ENCODE measurements around the gene GRM4. TPM values are rescaled to one million over a fixed set of nuclear protein-coding genes. Genes with fewer than 3 reads are reported as not detected.

Gene GRM4
- total RNA-seq, 1 experiment from 2014 or later = 5.6 TPM

DNA sequence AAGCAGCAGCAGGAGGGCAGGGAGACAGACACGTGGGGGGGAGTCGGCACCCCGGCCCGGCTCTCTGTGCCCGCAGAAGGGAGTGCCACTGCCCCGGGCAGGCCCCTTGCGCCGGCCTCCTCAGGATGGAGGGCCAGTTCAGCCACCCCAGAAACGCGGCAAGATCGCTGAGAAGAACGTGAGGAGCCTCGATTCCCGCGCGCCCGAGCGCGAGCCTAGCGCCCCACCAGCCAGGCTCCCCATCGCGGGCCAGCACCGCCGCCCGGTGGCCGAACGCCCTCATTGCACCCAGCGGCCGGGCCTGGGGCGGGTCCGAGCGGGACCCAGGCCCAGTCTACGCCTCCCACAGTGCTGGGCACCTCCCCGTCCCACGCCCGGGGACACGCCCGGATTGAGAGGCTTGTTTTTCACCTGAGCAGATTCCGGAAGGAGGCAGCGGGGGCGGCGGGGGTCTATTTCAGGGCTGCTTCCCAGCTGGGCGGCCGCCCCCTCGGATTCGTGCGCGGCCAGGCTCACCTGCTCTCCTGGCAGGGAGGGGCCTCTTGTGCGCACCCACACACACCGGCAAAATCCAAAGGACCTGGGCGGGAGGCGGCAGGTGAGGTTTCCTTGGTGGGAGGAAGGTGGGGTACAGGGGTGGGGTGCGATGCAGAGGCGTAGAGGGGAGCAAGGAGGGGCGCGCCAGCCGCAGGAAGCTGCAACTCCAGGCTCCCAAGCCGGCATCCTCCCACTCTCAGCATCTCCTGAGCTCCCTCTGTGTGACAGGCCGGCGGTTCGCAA is 9.0 kb upstream of the GRM4 start:
- Histone ChIP-seq H2AFZ (ENCODE audit: low read length) (no peak overlapping the region), H2BK12ac (ENCODE audit: insufficient read length, low read depth, low read length) (no peak overlapping the region), H4K8ac (replicated peaks; ENCODE audit: insufficient read length, low read depth, low read length) (no peak overlapping the region), H2BK5ac (ENCODE audit: insufficient read length, low read length) (no peak overlapping the region), H2BK20ac (ENCODE audit: low read depth, low read length, poor library complexity, severe bottlenecking) (no peak overlapping the region), H3K79me1 (ENCODE audit: insufficient read depth, low read depth, low read length, poor library complexity, severe bottlenecking) (no peaks in the 10 kb centered on the region), H3K23me2 (ENCODE audit: insufficient read length, low read depth, low read length, poor library complexity, severe bottlenecking) (peaks cover 4% of the 10 kb centered on the region), H3K4me2 (ENCODE audit: insufficient read depth, insufficient read length, low read length) (peak overlapping the region; percentile 42), H2BK120ac (ENCODE audit: low read depth, low read length, poor library complexity, severe bottlenecking) (no peak overlapping the region), H3K4ac (ENCODE audit: low read depth, low read length) (no peak overlapping the region), H4K91ac (ENCODE audit: insufficient read length, low read depth, low read length) (no peak overlapping the region), H3K27me3 (ENCODE audit: insufficient read depth, low read length) (peaks cover 7% of the 10 kb centered on the region; the same call in 1 of the 2 replicates), H3K79me2 (ENCODE audit: insufficient read depth, low read length) (no peaks in the 10 kb centered on the region), H4K20me1 (ENCODE audit: control insufficient read depth, insufficient read depth, insufficient read length) (no peaks in the 10 kb centered on the region), H3K18ac (ENCODE audit: insufficient read length, low read depth, low read length) (no peak overlapping the region), H3K14ac (ENCODE audit: insufficient read depth, low read length) (no peak overlapping the region), H2BK15ac (ENCODE audit: low read depth, low read length) (no peak overlapping the region), H2AK5ac (ENCODE audit: insufficient read length, low read length) (no peak overlapping the region), H3K9ac (ENCODE audit: extremely low read depth, insufficient read length, low read length) (no peak overlapping the region), H3K9me3 (ENCODE audit: control insufficient read depth, low read depth, low read length) (no peaks in the 10 kb centered on the region), H3K27ac (ENCODE audit: insufficient read length, low read depth, low read length) (no peak overlapping the region), H3K56ac (ENCODE audit: insufficient read length, low read depth, low read length) (no peak overlapping the region), H3K23ac (ENCODE audit: insufficient read length, low read depth, low read length) (no peak overlapping the region), H3K4me1 (ENCODE audit: insufficient read depth, low read length) (peaks cover 5% of the 10 kb centered on the region), H3T11ph (ENCODE audit: low read length) (no peak overlapping the region), H4K5ac (ENCODE audit: insufficient read length, low read depth, low read length) (no peak overlapping the region)
- Mint-ChIP-seq H3K36me3 (ENCODE audit: insufficient read depth in 1 of 3, low read depth in 3 of 3) (peaks cover 0 to 5% (median 3%) of the 10 kb centered on the region in 3 experiments; a peak in 4 of 7 replicates), H3K9me3 (peaks cover 10 to 13% of the 10 kb centered on the region in 2 experiments), H3K4me3 (peak overlapping the region; percentile 53 to 75), H3K27ac (no peak overlapping the region), H3K27me3 (ENCODE audit: low read depth) (peaks cover 66% of the 10 kb centered on the region), H3K4me1 (peaks cover 25 to 30% of the 10 kb centered on the region in 2 experiments)
- DNase-seq = peak; percentile 78
- TF ChIP-seq, protein P1, sequence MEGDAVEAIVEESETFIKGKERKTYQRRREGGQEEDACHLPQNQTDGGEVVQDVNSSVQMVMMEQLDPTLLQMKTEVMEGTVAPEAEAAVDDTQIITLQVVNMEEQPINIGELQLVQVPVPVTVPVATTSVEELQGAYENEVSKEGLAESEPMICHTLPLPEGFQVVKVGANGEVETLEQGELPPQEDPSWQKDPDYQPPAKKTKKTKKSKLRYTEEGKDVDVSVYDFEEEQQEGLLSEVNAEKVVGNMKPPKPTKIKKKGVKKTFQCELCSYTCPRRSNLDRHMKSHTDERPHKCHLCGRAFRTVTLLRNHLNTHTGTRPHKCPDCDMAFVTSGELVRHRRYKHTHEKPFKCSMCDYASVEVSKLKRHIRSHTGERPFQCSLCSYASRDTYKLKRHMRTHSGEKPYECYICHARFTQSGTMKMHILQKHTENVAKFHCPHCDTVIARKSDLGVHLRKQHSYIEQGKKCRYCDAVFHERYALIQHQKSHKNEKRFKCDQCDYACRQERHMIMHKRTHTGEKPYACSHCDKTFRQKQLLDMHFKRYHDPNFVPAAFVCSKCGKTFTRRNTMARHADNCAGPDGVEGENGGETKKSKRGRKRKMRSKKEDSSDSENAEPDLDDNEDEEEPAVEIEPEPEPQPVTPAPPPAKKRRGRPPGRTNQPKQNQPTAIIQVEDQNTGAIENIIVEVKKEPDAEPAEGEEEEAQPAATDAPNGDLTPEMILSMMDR (conservative IDR thresholded peaks at IDR 0.05) = peak; percentile 100
- WGBS (ENCODE audit: extremely low coverage, insufficient read length, low lambda C conversion rate) = no CpG with 5 or more reads among the region's 61 CpGs

Measured in H9 (cell line).